ENCODE data around the gene TENM4.

Gene TENM4

DNA sequence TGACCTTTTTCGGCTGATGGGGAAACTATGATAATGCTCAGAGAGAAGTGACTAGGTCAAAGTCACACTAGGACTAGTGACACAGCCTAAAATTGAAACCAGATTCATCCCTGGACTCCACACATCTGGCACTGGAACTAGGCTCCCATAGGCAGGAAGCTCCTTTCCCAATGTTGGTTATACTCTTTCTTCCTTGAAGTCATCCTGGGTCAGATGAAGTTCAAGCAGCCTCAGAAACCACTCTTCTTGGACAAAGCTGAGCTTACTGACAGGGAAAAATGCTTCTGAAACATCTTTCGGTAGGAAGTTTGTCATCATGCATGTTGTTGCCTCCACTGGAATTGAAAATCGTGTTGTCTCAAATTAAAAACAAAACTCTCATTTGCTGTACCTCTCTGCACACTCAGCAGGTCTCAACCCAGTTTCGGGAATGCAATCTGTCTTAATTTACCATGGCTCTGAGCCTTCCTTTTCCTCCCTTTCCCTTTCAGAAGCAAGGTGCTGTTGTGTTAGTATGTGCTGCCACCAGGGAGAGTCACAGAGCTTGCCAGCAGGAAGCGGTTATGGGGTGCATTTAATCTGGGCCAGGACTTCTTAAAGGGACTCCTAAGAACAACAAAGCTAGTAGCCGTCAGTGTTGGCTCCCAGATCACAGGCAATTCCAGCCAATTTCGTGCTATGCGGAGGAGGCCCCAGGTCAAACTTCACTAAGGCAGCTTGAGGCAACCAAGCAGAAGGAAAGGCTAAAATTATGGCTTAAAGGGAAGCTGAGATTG, 384.8 kb downstream of the TENM4 start:
- Histone ChIP-seq H3K27ac (ENCODE audit: low read depth, low read length) (no peak overlapping the region), H3K27me3 (ENCODE audit: control insufficient read depth, low read length) (no peaks in the 10 kb centered on the region), H3F3A (ENCODE audit: control insufficient read depth, insufficient read depth) (no peaks in the 10 kb centered on the region), H3K9me2 (replicated peaks; ENCODE audit: control insufficient read depth, low read length) (no peaks in the 10 kb centered on the region), H3K9me3 (ENCODE audit: control insufficient read depth, insufficient read depth, low read length) (no peaks in the 10 kb centered on the region), H3K4me3 (ENCODE audit: low read length) (no peak overlapping the region), H4K20me1 (ENCODE audit: control insufficient read depth, insufficient read depth, low read depth, low read length) (no peaks in the 10 kb centered on the region), H3K4me1 (ENCODE audit: control insufficient read depth, low read length) (no peaks in the 10 kb centered on the region), H3K4me2 (ENCODE audit: low read length) (no peak overlapping the region), H3K79me2 (ENCODE audit: control insufficient read depth, low read length) (no peaks in the 10 kb centered on the region), H3K36me3 (ENCODE audit: control insufficient read depth, low read length) (no peaks in the 10 kb centered on the region)
- no peak for TF ChIP-seq EZH2phosphoT487 (IDR thresholded peaks at IDR 0.05; ENCODE audit: borderline replicate concordance, low read length)
- TF ChIP-seq, protein P1, sequence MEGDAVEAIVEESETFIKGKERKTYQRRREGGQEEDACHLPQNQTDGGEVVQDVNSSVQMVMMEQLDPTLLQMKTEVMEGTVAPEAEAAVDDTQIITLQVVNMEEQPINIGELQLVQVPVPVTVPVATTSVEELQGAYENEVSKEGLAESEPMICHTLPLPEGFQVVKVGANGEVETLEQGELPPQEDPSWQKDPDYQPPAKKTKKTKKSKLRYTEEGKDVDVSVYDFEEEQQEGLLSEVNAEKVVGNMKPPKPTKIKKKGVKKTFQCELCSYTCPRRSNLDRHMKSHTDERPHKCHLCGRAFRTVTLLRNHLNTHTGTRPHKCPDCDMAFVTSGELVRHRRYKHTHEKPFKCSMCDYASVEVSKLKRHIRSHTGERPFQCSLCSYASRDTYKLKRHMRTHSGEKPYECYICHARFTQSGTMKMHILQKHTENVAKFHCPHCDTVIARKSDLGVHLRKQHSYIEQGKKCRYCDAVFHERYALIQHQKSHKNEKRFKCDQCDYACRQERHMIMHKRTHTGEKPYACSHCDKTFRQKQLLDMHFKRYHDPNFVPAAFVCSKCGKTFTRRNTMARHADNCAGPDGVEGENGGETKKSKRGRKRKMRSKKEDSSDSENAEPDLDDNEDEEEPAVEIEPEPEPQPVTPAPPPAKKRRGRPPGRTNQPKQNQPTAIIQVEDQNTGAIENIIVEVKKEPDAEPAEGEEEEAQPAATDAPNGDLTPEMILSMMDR (IDR thresholded peaks at IDR 0.05; ENCODE audit: low read depth, low read length, poor library complexity, severe bottlenecking): no peak

DNA sequence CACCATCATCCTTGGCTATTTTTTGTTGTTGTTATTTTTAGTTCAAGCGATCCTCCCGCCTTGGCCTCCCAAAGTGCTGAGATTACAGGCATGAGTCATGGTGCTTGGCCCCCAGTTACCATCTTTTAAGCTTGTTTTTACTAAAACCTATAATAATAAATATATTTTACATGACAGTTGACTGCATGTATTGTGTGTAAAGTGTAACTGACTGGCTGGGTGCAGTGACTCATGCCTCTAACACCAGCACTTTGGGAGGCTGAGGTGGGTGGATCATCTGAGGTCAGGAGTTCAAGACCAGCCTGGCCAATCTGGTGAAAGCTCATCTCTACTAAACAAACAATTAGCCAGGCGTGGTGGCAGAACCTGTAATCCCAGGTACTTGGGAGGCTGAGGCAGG, 386.2 kb downstream of the TENM4 start:
- H3K9me3 ChIP-seq (ENCODE audit: control insufficient read depth, insufficient read depth, low read length): no peaks in the 10 kb centered on the region
- H3F3A ChIP-seq (ENCODE audit: control insufficient read depth, insufficient read depth): no peaks in the 10 kb centered on the region
- H3K36me3 ChIP-seq (ENCODE audit: control insufficient read depth, low read length): no peaks in the 10 kb centered on the region
- H3K4me2 ChIP-seq (ENCODE audit: low read length): no peak overlapping the region
- H3K27ac ChIP-seq (ENCODE audit: low read depth, low read length): no peak overlapping the region
- H3K4me3 ChIP-seq (ENCODE audit: low read length): no peak overlapping the region
- H4K20me1 ChIP-seq (ENCODE audit: control insufficient read depth, insufficient read depth, low read depth, low read length): no peaks in the 10 kb centered on the region
- no peaks in the 10 kb centered on the region for H3K4me1 ChIP-seq (ENCODE audit: control insufficient read depth, low read length)
- no peak for TF ChIP-seq EZH2phosphoT487 (IDR thresholded peaks at IDR 0.05; ENCODE audit: borderline replicate concordance, low read length)
- TF ChIP-seq, protein P1 (IDR thresholded peaks at IDR 0.05; ENCODE audit: low read depth, low read length, poor library complexity, severe bottlenecking): no peak
- H3K9me2 ChIP-seq (replicated peaks; ENCODE audit: control insufficient read depth, low read length): no peaks in the 10 kb centered on the region
- no peaks in the 10 kb centered on the region for H3K27me3 ChIP-seq (ENCODE audit: control insufficient read depth, low read length)
- H3K79me2 ChIP-seq (ENCODE audit: control insufficient read depth, low read length): no peaks in the 10 kb centered on the region

DNA sequence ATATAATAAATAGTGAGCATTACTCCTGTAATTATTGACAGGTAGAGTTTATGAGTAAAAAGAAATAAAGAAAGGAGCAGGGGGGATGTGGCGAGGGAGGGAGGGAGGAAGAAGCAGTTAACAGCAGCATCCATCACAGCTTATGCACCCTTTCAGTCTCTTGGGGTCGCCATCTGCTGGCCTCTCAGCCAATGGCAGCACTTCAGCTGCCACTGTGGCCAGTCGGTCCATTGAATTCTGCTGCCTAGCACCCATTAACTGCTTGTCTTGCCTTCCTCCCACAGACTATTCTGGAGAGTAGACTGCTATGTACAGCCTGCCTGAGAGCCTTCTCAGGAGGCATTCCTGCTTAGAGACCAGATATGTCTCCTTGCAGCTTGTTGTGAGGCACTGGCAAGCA, 388.3 kb downstream of the TENM4 start:
- Histone ChIP-seq H3K4me3 (ENCODE audit: low read length) (no peak overlapping the region), H3K4me1 (ENCODE audit: control insufficient read depth, low read length) (no peaks in the 10 kb centered on the region)
- TF ChIP-seq, protein P1 (IDR thresholded peaks at IDR 0.05; ENCODE audit: low read depth, low read length, poor library complexity, severe bottlenecking): no peak
- no peak for TF ChIP-seq EZH2phosphoT487 (IDR thresholded peaks at IDR 0.05; ENCODE audit: borderline replicate concordance, low read length)

More for the DNA sequence above, 388.3 kb downstream of the TENM4 start:
- no peaks in the 10 kb centered on the region for H3K79me2 ChIP-seq (ENCODE audit: control insufficient read depth, low read length)
- no peak overlapping the region for H3K27ac ChIP-seq (ENCODE audit: low read depth, low read length)
- H3F3A ChIP-seq (ENCODE audit: control insufficient read depth, insufficient read depth): no peaks in the 10 kb centered on the region
- no peaks in the 10 kb centered on the region for H3K27me3 ChIP-seq (ENCODE audit: control insufficient read depth, low read length)
- H3K9me2 ChIP-seq (replicated peaks; ENCODE audit: control insufficient read depth, low read length): no peaks in the 10 kb centered on the region
- no peaks in the 10 kb centered on the region for H4K20me1 ChIP-seq (ENCODE audit: control insufficient read depth, insufficient read depth, low read depth, low read length)
- H3K9me3 ChIP-seq (ENCODE audit: control insufficient read depth, insufficient read depth, low read length): no peaks in the 10 kb centered on the region
- H3K4me2 ChIP-seq (ENCODE audit: low read length): no peak overlapping the region
- no peaks in the 10 kb centered on the region for H3K36me3 ChIP-seq (ENCODE audit: control insufficient read depth, low read length)

All from DOHH2 (cell line).